Tibial nerve (tissue), 4 donors: Measurements from ENCODE around the gene OLFM1. TPM values are rescaled to one million over a fixed set of nuclear protein-coding genes. Genes with fewer than 3 reads are reported as not detected.
A peak's percentile ranks its signal among the peaks of the same experiment; 100 is the strongest.

Experiments
- DNase-seq, 2 donors: peaks; one replicate each; pipeline ENCODE4 v3.0.0-alpha.2; 2019; ENCODE audit warnings: low spot score in 2 of 2
- H3K27ac ChIP-seq, 4 donors: fragments of 200-600 bp; sonication (generic) in 3 of 4; one replicate each; pipeline ENCODE4 v1.5.1; 2017 to 2019; ENCODE audit warnings: mild to moderate bottlenecking in 1 of 4
- H3K27me3 ChIP-seq, 2 donors: fragments of 200-600 bp; sonication (generic) in 1 of 2; one replicate each; pipeline versions ENCODE4 v1.5.1 to v1.6.0; 2017 to 2019
- H3K36me3 ChIP-seq, 3 donors: fragments of 200-600 bp; sonication (generic); one replicate each; pipeline ENCODE4 v1.5.1; 2018 to 2019
- H3K4me1 ChIP-seq, 4 donors: fragments of 200-600 bp; sonication (generic) in 3 of 4; one replicate each; pipeline ENCODE4 v1.5.1; 2017 to 2019
- H3K4me3 ChIP-seq, 4 donors: fragments of 200-600 bp; sonication (generic) in 3 of 4; one replicate each; pipeline ENCODE4 v1.5.1; 2017 to 2019; ENCODE audit warnings: mild to moderate bottlenecking in 1 of 4, moderate library complexity in 1 of 4
- H3K9me3 ChIP-seq, 4 donors: fragments of 200-600 bp; sonication (generic) in 3 of 4; one replicate each; pipeline ENCODE4 v1.5.1; 2017 to 2019
- CTCF ChIP-seq, 5 experiments: fragments of 200-600 bp in 3 of 5; fragments of 450-650 bp in 2 of 5; sonication (generic) in 3 of 5; IDR thresholded peaks; one replicate each; pipeline ENCODE4 v1.5.1; 2016 to 2019; ENCODE audit warnings: antibody characterized with exemption in 5 of 5, mild to moderate bottlenecking in 3 of 5, moderate library complexity in 2 of 5
- EP300 ChIP-seq, 2 donors: sonication (generic); formaldehyde crosslinking; IDR thresholded peaks; one replicate each; pipeline ENCODE4 v1.6.1; 2017; ENCODE audit warnings: antibody characterized with exemption in 2 of 2, mild to moderate bottlenecking in 1 of 2
- POLR2A ChIP-seq, 2 donors: fragments of 450-650 bp; IDR thresholded peaks; one replicate each; pipeline ENCODE4 v1.6.1; 2017; ENCODE audit warnings: antibody characterized with exemption in 2 of 2, mild to moderate bottlenecking in 2 of 2, moderate library complexity in 2 of 2
- whole genome bisulfite sequencing, 2 donors: methylation state at CpG; one replicate each; pipeline ENCODE4 v1.1.5; 2018; 5-methylcytosine and 5-hydroxymethylcytosine counted together
- total RNA-seq, 4 donors: library from RNA; depleted of rRNA; stranded (reverse); fragments of >200 nt; gene quantifications; one replicate each; pipeline ENCODE4 v1.1.0, GENCODE V29; 2016

Gene OLFM1
- total RNA-seq, 4 donors from 2014 or later: 30.3 to 63.8 (median 38.3) TPM

- TF ChIP-seq EP300 (IDR thresholded peaks at IDR 0.05): no peak
- TF ChIP-seq POLR2A (IDR thresholded peaks at IDR 0.05): no peak
- TF ChIP-seq CTCF (IDR thresholded peaks at IDR 0.05): no peak
- Histone ChIP-seq H3K9me3 (no peaks in the 10 kb centered on the region), H3K36me3 (no peaks in the 10 kb centered on the region), H3K4me3 (no peak overlapping the region), H3K27me3 (peaks cover 0 to 21% of the 10 kb centered on the region in 2 donors), H3K27ac (no peak overlapping the region), H3K4me1 (peaks cover 0 to 39% (median 13%) of the 10 kb centered on the region in 4 donors)
- WGBS, 2 donors: 40 to 77% methylated on average over 8 of the region's 8 CpGs
- no peak for DNase-seq
Observed at GRCh38 chr9:135083831-135084230, 3.6 kb upstream of the OLFM1 start.

- WGBS, 2 donors: 72 to 73% methylated on average over 1 of the region's 1 CpG
- H3K27ac ChIP-seq: no peak overlapping the region
- DNase-seq: no peak
- no peaks in the 10 kb centered on the region for H3K9me3 ChIP-seq
- no peaks in the 10 kb centered on the region for H3K36me3 ChIP-seq
- no peak overlapping the region for H3K4me3 ChIP-seq
- TF ChIP-seq POLR2A (IDR thresholded peaks at IDR 0.05) (no peak), CTCF (IDR thresholded peaks at IDR 0.05) (no peak), EP300 (IDR thresholded peaks at IDR 0.05) (no peak)
- peaks cover 0 to 24% of the 10 kb centered on the region in 2 donors for H3K27me3 ChIP-seq
- peaks cover 0 to 43% (median 14%) of the 10 kb centered on the region in 4 donors for H3K4me1 ChIP-seq
Observed at GRCh38 chr9:135084262-135084661, 3.2 kb upstream of the OLFM1 start.

- H3K9me3 ChIP-seq: no peaks in the 10 kb centered on the region
- 78% methylated on average over 20 of the region's 20 CpGs for WGBS, 2 donors
- no peak overlapping the region for H3K4me3 ChIP-seq
Observed at GRCh38 chr9:135084881-135085760, 2.3 kb upstream of the OLFM1 start.

GRCh38 chr9:135085830-135086546 lies 1.5 kb upstream of the OLFM1 start:
- H3K4me1 ChIP-seq: peaks cover 0 to 48% (median 14%) of the 10 kb centered on the region in 4 donors
- peaks cover 0 to 24% of the 10 kb centered on the region in 2 donors for H3K27me3 ChIP-seq
- no peaks in the 10 kb centered on the region for H3K9me3 ChIP-seq
- H3K36me3 ChIP-seq: peaks cover 0 to 7% (median 0%) of the 10 kb centered on the region in 3 donors
- DNase-seq: peak; percentile 74 to 91
- peak overlapping the region in 1 of 4 donors; percentile 13 for H3K27ac ChIP-seq
- TF ChIP-seq CTCF (IDR thresholded peaks at IDR 0.05) (peak; percentile 85 to 97 (median 95)), POLR2A (IDR thresholded peaks at IDR 0.05) (no peak), EP300 (IDR thresholded peaks at IDR 0.05) (peak in 1 of 2 donors; percentile 9)
- 13 to 14% methylated on average over 25 to 27 of the region's 30 CpGs for WGBS, 2 donors
- H3K4me3 ChIP-seq: peak overlapping the region in 2 of 4 donors; percentile 22 to 58

More at GRCh38 chr9:135084881-135085760, 2.3 kb upstream of the OLFM1 start:
- peaks cover 0 to 48% (median 14%) of the 10 kb centered on the region in 4 donors for H3K4me1 ChIP-seq
- TF ChIP-seq POLR2A (IDR thresholded peaks at IDR 0.05): no peak
- TF ChIP-seq CTCF (IDR thresholded peaks at IDR 0.05): no peak
- no peak for TF ChIP-seq EP300 (IDR thresholded peaks at IDR 0.05)
- H3K36me3 ChIP-seq: no peaks in the 10 kb centered on the region
- peaks cover 0 to 24% of the 10 kb centered on the region in 2 donors for H3K27me3 ChIP-seq
- no peak overlapping the region for H3K27ac ChIP-seq
- no peak for DNase-seq
